Hepatocyte (in vitro differentiated cells): ENCODE data around the gene MEIS2.

Experiments
- EZH2phosphoT487 ChIP-seq: fragments of 200-600 bp; sonication (generic); IDR thresholded peaks from one replicate; pipeline ENCODE4 v1.6.1; 2018; ENCODE audit warnings: antibody characterized with exemption, mild to moderate bottlenecking, low read depth, moderate library complexity; ENCODE audit not compliant: unreplicated experiment, severe bottlenecking
- TF ChIP-seq, protein P1 (sequence below): fragments of 200-600 bp; sonication (generic); IDR thresholded peaks from 2 replicates; pipeline ENCODE4 v1.5.1; 2016; ENCODE audit warnings: antibody characterized with exemption, mild to moderate bottlenecking; ENCODE audit not compliant: poor library complexity

DNA sequence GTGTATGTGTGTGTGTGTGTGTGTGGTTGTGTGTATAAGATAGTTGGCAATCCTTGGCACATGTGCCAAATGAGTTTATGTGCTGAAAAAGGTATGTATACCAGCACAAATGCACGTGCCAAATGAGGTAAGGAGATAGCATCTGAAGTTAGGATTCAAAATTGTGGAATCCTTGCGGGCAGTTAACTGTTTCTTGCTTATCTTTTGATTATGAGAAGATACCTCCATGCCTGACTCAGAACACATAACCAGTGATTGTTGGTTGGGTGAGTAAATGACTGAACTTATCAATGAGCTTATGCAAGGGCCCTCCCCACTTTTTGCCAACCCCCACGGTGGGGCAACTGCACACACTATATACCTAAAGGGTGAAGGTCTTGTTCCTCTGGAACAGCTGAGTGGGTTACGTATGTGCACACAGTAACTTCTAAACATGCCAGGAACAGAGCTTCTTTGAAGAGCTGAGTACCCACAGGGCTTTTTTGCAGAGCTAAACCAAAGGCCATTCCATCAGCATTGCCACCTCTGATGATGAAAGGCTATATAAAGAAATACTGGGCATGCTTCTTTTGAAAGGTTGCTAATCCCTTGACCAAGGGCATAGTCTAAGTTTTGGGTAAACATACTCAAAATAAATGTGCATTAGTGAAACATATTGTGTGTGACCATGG, 60.1 kb downstream of the MEIS2 start:
- TF ChIP-seq, protein P1, sequence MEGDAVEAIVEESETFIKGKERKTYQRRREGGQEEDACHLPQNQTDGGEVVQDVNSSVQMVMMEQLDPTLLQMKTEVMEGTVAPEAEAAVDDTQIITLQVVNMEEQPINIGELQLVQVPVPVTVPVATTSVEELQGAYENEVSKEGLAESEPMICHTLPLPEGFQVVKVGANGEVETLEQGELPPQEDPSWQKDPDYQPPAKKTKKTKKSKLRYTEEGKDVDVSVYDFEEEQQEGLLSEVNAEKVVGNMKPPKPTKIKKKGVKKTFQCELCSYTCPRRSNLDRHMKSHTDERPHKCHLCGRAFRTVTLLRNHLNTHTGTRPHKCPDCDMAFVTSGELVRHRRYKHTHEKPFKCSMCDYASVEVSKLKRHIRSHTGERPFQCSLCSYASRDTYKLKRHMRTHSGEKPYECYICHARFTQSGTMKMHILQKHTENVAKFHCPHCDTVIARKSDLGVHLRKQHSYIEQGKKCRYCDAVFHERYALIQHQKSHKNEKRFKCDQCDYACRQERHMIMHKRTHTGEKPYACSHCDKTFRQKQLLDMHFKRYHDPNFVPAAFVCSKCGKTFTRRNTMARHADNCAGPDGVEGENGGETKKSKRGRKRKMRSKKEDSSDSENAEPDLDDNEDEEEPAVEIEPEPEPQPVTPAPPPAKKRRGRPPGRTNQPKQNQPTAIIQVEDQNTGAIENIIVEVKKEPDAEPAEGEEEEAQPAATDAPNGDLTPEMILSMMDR = no peak
- no peak for TF ChIP-seq EZH2phosphoT487
